ENCODE measurements around the gene NET1. TPM values are rescaled to one million over a fixed set of nuclear protein-coding genes. Genes with fewer than 3 reads are reported as not detected.

Gene NET1
- total RNA-seq, 1 donor from 2014 or later = 22.5 TPM

DNA sequence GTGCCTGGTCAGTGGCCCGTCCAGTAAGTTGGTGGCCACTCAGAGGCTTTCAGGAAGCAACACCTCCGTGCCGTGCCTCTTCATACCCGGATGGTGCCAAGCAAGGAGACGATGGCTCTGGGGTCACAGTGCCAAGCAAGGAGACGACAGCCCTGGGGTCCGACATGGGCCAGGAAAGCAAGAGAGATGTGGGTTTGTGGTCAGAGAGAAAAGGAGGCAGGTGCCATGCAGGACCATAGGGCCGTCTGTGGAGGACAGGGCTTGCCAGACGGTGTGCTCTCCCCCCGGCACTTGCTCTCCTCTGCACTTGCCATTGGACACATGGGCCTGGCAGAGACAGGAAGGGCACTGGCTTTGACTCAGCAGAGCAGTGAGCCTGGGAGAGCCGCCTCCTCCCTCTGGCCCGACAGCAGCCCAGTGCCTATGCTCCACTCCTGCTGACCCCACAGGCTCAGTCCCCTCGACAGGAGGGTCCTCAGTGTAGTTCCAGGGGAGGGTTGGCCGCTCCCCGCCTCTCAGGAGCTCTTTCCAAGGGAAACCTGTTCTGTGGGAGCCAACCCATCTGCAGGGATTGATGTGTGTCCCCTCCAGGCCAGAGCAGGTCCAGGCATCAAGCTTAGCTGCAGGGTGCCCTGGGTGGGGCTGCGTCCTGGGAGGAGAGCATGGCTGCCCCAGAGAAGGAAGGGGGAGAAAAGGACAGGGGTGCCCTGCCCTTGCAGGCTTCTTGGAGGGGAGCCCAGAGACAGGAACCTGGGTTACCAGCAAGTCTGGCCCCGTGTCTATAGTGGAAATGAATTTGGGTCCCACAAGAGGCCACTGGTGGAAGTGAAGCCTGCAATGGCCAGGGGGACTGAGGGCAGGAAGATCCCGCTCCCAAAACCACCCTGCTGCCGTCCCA lies 94.6 kb downstream of the NET1 start:
- no peak overlapping the region for H3K4me3 Mint-ChIP-seq
- H3K27ac Mint-ChIP-seq = no peak overlapping the region
- POLR2A ChIA-PET = no interaction called here
- ATAC-seq (ENCODE audit: low read depth) (no peak), DNase-seq (no peak)
- H3K4me1 Mint-ChIP-seq = no peaks in the 10 kb centered on the region
- CTCF ChIA-PET = no interaction called here
- no peaks in the 10 kb centered on the region for H3K36me3 Mint-ChIP-seq (ENCODE audit: low read depth)
- TF ChIP-seq CTCF (IDR thresholded peaks at IDR 0.05) = no peak
- peaks cover 2% of the 10 kb centered on the region for H3K27me3 Mint-ChIP-seq
- no peaks in the 10 kb centered on the region for H3K9me3 Mint-ChIP-seq
- intact Hi-C loops (cut with micrococcal nuclease) = no loop called here

DNA sequence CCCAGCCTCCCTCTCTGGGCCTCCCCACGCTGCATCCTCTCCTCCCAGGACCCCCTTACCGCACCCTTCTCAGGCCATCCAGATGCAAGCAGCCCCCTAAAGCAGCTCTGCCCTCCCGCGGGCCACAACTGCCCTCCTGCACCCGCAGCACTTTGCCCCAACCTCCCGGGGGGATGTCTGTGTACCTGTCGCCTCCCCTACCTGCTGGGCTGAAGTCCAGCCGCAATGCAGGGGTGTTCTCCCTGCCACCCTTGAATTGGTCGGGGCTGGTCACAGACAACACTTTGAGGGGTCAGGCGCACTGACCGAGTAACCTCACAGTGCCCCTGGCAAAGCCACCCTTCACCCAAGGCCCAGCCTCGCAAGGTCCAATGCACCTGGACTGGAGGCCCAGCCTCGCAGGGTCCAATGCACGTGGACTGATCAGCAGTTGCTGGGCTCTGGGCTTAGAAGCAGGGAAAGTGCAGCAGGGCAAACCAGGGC lies 95.3 kb downstream of the NET1 start:
- no peaks in the 10 kb centered on the region for H3K36me3 Mint-ChIP-seq (ENCODE audit: low read depth)
- ChIA-PET CTCF (no interaction called here), POLR2A (no interaction called here)
- H3K27ac Mint-ChIP-seq = no peak overlapping the region
- TF ChIP-seq CTCF (IDR thresholded peaks at IDR 0.05) = no peak
- no peaks in the 10 kb centered on the region for H3K9me3 Mint-ChIP-seq
- H3K4me1 Mint-ChIP-seq = no peaks in the 10 kb centered on the region
- no peak for DNase-seq
- H3K4me3 Mint-ChIP-seq = no peak overlapping the region
- H3K27me3 Mint-ChIP-seq = peaks cover 8% of the 10 kb centered on the region
- no peak for ATAC-seq (ENCODE audit: low read depth)
- intact Hi-C loops (cut with micrococcal nuclease) = no loop called here

DNA sequence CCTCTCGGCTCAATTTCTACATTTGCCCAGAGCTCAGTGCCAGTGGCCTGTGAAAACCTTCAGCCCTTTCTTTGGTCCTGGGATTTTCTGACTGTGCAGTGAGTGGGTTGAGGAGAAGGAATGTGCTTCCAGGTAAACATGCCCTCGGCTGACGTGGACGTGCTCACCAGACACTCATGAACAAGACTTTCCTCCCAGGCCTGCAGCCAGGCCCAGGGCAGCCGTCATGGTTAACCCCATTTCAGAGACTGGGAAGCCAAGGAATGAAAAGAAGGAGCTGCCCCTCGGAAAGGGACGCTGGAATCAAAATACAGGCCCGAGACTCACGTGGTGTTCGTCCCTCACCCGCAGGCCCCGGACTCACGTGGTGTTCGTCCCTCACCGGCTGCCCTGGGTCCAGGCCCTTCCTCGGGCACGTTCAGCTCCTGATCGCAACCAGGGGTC lies 95.8 kb downstream of the NET1 start:
- intact Hi-C loops (cut with micrococcal nuclease) = no loop called here
- peaks cover 8% of the 10 kb centered on the region for H3K27me3 Mint-ChIP-seq
- DNase-seq (no peak), ATAC-seq (ENCODE audit: low read depth) (no peak)
- H3K4me1 Mint-ChIP-seq = no peaks in the 10 kb centered on the region
- no peak overlapping the region for H3K27ac Mint-ChIP-seq
- POLR2A ChIA-PET = no interaction called here
- H3K9me3 Mint-ChIP-seq = no peaks in the 10 kb centered on the region
- no peak for TF ChIP-seq CTCF (IDR thresholded peaks at IDR 0.05)
- H3K36me3 Mint-ChIP-seq (ENCODE audit: low read depth) = no peaks in the 10 kb centered on the region
- H3K4me3 Mint-ChIP-seq = no peak overlapping the region
- CTCF ChIA-PET = no interaction called here

Other genes starting within 250 kb of the NET1 start
- not detected in 2 replicates for gene AKR1C8, start 227.4 kb upstream of the NET1 start, total RNA-seq
- not detected in 2 replicates for gene AKR1C4, start 215.7 kb upstream of the NET1 start, total RNA-seq
- not detected in 2 replicates for gene UCN3, start 47.6 kb upstream of the NET1 start, total RNA-seq
- gene TUBAL3, start 7.7 kb upstream of the NET1 start, total RNA-seq = not detected in 2 replicates
- not detected in 2 replicates for gene CALML5, start 87.0 kb downstream of the NET1 start, total RNA-seq
- gene CALML3, start 112.4 kb downstream of the NET1 start, total RNA-seq = not detected in 2 replicates

All from activated B cell treated with CpG ODN at 0.5 μM for 24 hours (primary cell).